HCT116 (cell line): ENCODE results near the gene PRXL2A. TPM values are rescaled to one million over a fixed set of nuclear protein-coding genes. Genes with fewer than 3 reads are reported as not detected.

Experiments
- ATAC-seq: fragments of 200-7000 bp; cut with Tn5 transposase; 2 replicates; pipeline ENCODE4 v1.9.1; 2020; ENCODE audit warnings: mild to moderate bottlenecking, moderate library complexity
- BruUV-seq: library from RNA; stranded (reverse); fragments of 400-500 nt; replicated peaks from 2 replicates; lab custom pipeline; 2021; lab: Mats Ljungman, UMichigan
- CTCF ChIA-PET: fragments of 300-600 bp; sonication (Branson Sonifier 250); formaldehyde crosslinking; loops from one replicate; lab custom pipeline; 2021; ENCODE audit warnings: antibody characterized with exemption; lab: Charles Lee
- POLR2A ChIA-PET: fragments of 300-600, 350-600 bp; sonication (Branson Sonifier 250); formaldehyde crosslinking; loops from one replicate; lab custom pipeline; 2021; ENCODE audit warnings: antibody characterized with exemption; lab: Charles Lee
- RAD21 ChIA-PET, 2 experiments: fragments of 300-600 bp; sonication (Branson Sonifier 250); formaldehyde crosslinking; loops; one replicate each; lab custom pipeline; 2023; ENCODE audit warnings: low total read pairs in 2 of 2; ENCODE audit not compliant: uncharacterized antibody in 2 of 2, unreplicated experiment in 2 of 2, low non-redundant PET in 1 of 2; lab: Charles Lee
- DNase-seq: peaks from one replicate; pipeline ENCODE4 v3.0.0-alpha.2; 2010; ENCODE audit warnings: low read depth, low spot score
- H2AFZ ChIP-seq: fragments of 200-600 bp; shearing (Covaris generic), sonication (generic); 2 replicates; pipeline ENCODE4 v1.6.1; 2017; ENCODE audit warnings: low read depth, mixed run types, mixed read lengths, antibody characterized with exemption, low read length; ENCODE audit not compliant: poor library complexity, severe bottlenecking
- H3K27ac ChIP-seq: 2 replicates; pipeline ENCODE4 v1.5.1; 2012; ENCODE audit warnings: low read depth, low read length
- H3K27me3 ChIP-seq: fragments of 200-600 bp; sonication (generic); 2 replicates; pipeline ENCODE4 v1.6.1; 2016; ENCODE audit warnings: mixed run types, low read length, mixed read lengths; ENCODE audit not compliant: insufficient read depth
- H3K36me3 ChIP-seq, 2 experiments: fragments of 200-500 bp in 1 of 2; fragments of 200-600 bp in 1 of 2; sonication (Bioruptor generic) in 1 of 2; sonication (generic) in 1 of 2; 2 replicates each; pipeline versions ENCODE4 v1.5.1 to v1.6.1; 2014 to 2016; ENCODE audit warnings: low read length in 2 of 2, inconsistent platforms in 1 of 2, mixed read lengths in 1 of 2, mixed run types in 1 of 2; ENCODE audit not compliant: insufficient read depth in 2 of 2, control insufficient read depth in 1 of 2
- H3K4me1 ChIP-seq, 2 experiments: fragments of 200-600 bp in 1 of 2; sonication (generic) in 1 of 2; 2 replicates each; pipeline versions ENCODE4 v1.5.1 to v1.6.1; 2012 to 2017; ENCODE audit warnings: low read length in 2 of 2, inconsistent platforms in 1 of 2, mild to moderate bottlenecking in 1 of 2, mixed read lengths in 1 of 2, mixed run types in 1 of 2, moderate library complexity in 1 of 2; ENCODE audit not compliant: insufficient read depth in 2 of 2, control insufficient read depth in 1 of 2
- H3K4me2 ChIP-seq: fragments of 200-600 bp; sonication (generic); 2 replicates; pipeline ENCODE4 v1.6.1; 2017; ENCODE audit warnings: mixed run types, low read length, mixed read lengths
- H3K4me3 ChIP-seq, 2 experiments: fragments of 200-600 bp in 1 of 2; sonication (generic) in 1 of 2; replicated peaks in 1 of 2; 2 replicates each; pipeline ENCODE4 v1.5.1; 2011 to 2016; ENCODE audit warnings: low read length in 2 of 2, control low read depth in 1 of 2, low read depth in 1 of 2, mild to moderate bottlenecking in 1 of 2, mixed read lengths in 1 of 2, mixed run types in 1 of 2
- H3K79me2 ChIP-seq: fragments of 200-600 bp; sonication (generic); 2 replicates; pipeline ENCODE4 v1.6.1; 2017; ENCODE audit warnings: mild to moderate bottlenecking, mixed run types, low read length, moderate library complexity, mixed read lengths; ENCODE audit not compliant: insufficient read depth
- H3K9ac ChIP-seq: fragments of 200-600 bp; sonication (generic); 2 replicates; pipeline ENCODE4 v1.6.1; 2016; ENCODE audit warnings: low read length, mixed read lengths
- H3K9me2 ChIP-seq: fragments of 200-600 bp; sonication (generic), shearing (Covaris generic); 2 replicates; pipeline ENCODE4 v1.6.1; 2017; ENCODE audit warnings: mixed run types, mild to moderate bottlenecking, moderate library complexity; ENCODE audit not compliant: insufficient read depth
- H3K9me3 ChIP-seq, 2 experiments: fragments of 200-500 bp in 1 of 2; fragments of 200-600 bp in 1 of 2; sonication (Bioruptor generic) in 1 of 2; sonication (generic) in 1 of 2; 2 replicates each; pipeline ENCODE4 v1.6.1; 2014 to 2017; ENCODE audit warnings: low read length in 2 of 2, mixed read lengths in 2 of 2, inconsistent platforms in 1 of 2, low read depth in 1 of 2, mild to moderate bottlenecking in 1 of 2, mixed run types in 1 of 2, moderate library complexity in 1 of 2; ENCODE audit not compliant: control insufficient read depth in 1 of 2, insufficient read depth in 1 of 2
- H4K20me1 ChIP-seq: fragments of 200-600 bp; sonication (generic), shearing (Covaris generic); 2 replicates; pipeline ENCODE4 v1.6.1; 2017; ENCODE audit warnings: mixed run types, mild to moderate bottlenecking, moderate library complexity; ENCODE audit not compliant: insufficient read depth
- CEBPB ChIP-seq: IDR thresholded peaks from 2 replicates; pipeline ENCODE4 v1.6.1; 2012; ENCODE audit warnings: low read depth
- EGR1 ChIP-seq: IDR thresholded peaks from 2 replicates; pipeline ENCODE4 v1.6.1; 2012; ENCODE audit warnings: low read depth
- ELF1 ChIP-seq: IDR thresholded peaks from 2 replicates; pipeline ENCODE4 v1.6.1; 2012; ENCODE audit warnings: low read depth, borderline replicate concordance
- EZH2phosphoT487 ChIP-seq: fragments of 200-600 bp; IDR thresholded peaks from 2 replicates; pipeline ENCODE4 v1.6.1; 2018; ENCODE audit warnings: antibody characterized with exemption, borderline replicate concordance
- FOSL1 ChIP-seq: IDR thresholded peaks from 2 replicates; pipeline ENCODE4 v1.6.1; 2012; ENCODE audit warnings: low read depth
- RAD21 ChIP-seq: IDR thresholded peaks from 2 replicates; pipeline ENCODE4 v1.6.1; 2012; ENCODE audit warnings: low read depth, mild to moderate bottlenecking
- SIN3A ChIP-seq: IDR thresholded peaks from 2 replicates; pipeline ENCODE4 v1.6.1; 2012; ENCODE audit warnings: low read depth
- SP1 ChIP-seq: IDR thresholded peaks from 2 replicates; pipeline ENCODE4 v1.6.1; 2012; ENCODE audit warnings: low read depth
- ZNF274 ChIP-seq: fragments of 200-500 bp; sonication (Bioruptor generic); IDR thresholded peaks from 2 replicates; pipeline ENCODE4 v1.6.1; 2014; ENCODE audit warnings: mild to moderate bottlenecking, low read depth, low read length, inconsistent platforms
- intact Hi-C: fragments of 100-400 bp; cut with micrococcal nuclease; formaldehyde crosslinking; loops from 2 replicates; pipeline ENCODE4 v1.10.0; 2022
- total RNA-seq: library from RNA; stranded (reverse); gene quantifications from one replicate; pipeline ENCODE4 v1.2.1, GENCODE V29; 2021; ENCODE audit not compliant: unreplicated experiment
- TF ChIP-seq, protein P1 (sequence below), 3 experiments: fragments of 200-600 bp in 1 of 3; sonication (generic) in 1 of 3; IDR thresholded peaks in 2 of 3; conservative IDR thresholded peaks in 1 of 3; 2 replicates each; pipeline ENCODE4 v1.5.1; 2012 to 2017; ENCODE audit warnings: low read depth in 2 of 3, low read length in 2 of 3, antibody characterized with exemption in 1 of 3, borderline replicate concordance in 1 of 3, control low read depth in 1 of 3, mild to moderate bottlenecking in 1 of 3, mixed read lengths in 1 of 3, mixed run types in 1 of 3, moderate library complexity in 1 of 3; ENCODE audit not compliant: insufficient read depth in 1 of 3
- TF ChIP-seq, protein P2 (sequence below): IDR thresholded peaks from 2 replicates; pipeline ENCODE4 v1.6.1; 2012; ENCODE audit warnings: low read depth
- TF ChIP-seq, protein P3 (sequence below): IDR thresholded peaks from 2 replicates; pipeline ENCODE4 v1.6.1; 2011; ENCODE audit warnings: mild to moderate bottlenecking, low read length, moderate library complexity; ENCODE audit not compliant: insufficient replicate concordance; ENCODE audit errors: extremely low read depth

The PRXL2A gene
- total RNA-seq, 1 experiment from 2014 or later: 4.9 TPM

DNA sequence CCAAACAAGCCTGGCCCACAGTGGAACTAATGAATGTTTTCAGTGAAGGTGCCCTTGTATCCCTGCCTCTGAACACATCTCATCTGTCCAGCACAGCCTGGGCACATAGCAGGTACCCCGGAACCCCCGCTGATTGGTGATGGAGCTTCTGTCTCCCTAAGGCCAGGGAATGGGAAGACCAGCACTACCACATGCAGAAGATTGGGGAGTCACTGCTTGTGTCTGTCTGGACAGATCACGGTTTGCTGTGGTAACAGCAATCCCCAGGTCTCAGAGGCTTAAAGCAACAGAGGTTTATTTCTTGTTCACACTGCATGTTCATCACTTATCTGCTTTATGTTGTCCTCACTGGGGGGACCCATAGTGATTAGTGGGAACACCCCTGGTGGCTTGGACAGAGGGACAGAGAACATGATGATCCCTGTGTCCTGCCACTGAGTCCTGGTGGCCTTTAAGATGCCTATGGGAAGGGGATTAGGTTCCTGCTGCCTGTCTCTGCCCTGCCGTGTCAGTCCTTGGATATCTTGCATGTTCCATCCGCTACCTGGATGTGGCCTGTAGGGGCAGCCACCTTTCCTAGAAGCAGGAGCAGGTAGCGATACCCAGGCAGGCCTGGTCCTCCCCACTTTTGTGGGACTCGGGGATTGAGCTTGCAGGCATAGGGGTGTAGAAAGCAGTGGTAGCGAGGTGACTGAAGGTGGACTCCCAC lies 49.4 kb downstream of the PRXL2A start:
- Histone ChIP-seq H3K9me3 (no peaks in the 10 kb centered on the region), H3K27me3 (no peaks in the 10 kb centered on the region), H3K4me2 (peak overlapping the region; percentile 82), H3K9ac (peak overlapping the region; percentile 8), H3K4me3 (no peak overlapping the region), H3K4me1 (peaks cover 69 to 86% of the 10 kb centered on the region in 2 experiments), H4K20me1 (peaks cover 3% of the 10 kb centered on the region; the same call in 1 of the 2 replicates), H3K27ac (peak overlapping the region; percentile 79), H3K9me2 (no peaks in the 10 kb centered on the region), H3K79me2 (peaks cover 85% of the 10 kb centered on the region), H2AFZ (no peak overlapping the region), H3K36me3 (no peaks in the 10 kb centered on the region)
- ChIA-PET CTCF (interaction anchor here (1.0 to 3.9 kb wide), 4 partner anchors 13 to 52 kb away, joined by 3 to 53 read pairs (median 5); no protein-coding TSS in a partner anchor), POLR2A (interaction anchor here (0.9 to 3.6 kb wide), 3 partner anchors 26 to 47 kb away, joined by 3 to 18 read pairs (median 3); no protein-coding TSS in a partner anchor), RAD21 (interaction anchor here in 1 of 2 experiments (1.6 to 5.2 kb wide), 2 partner anchors 13 to 47 kb away, joined by 3 to 23 read pairs; no protein-coding TSS in a partner anchor)
- intact Hi-C loops: loop anchor here (2.0 kb wide), 1 partner anchor 47 kb away; no protein-coding TSS in a partner anchor
- BruUV-seq: no TSS peak
- TF ChIP-seq RAD21: peak; percentile 11; the same call in 1 of the 2 replicates
- TF ChIP-seq CEBPB: no peak
- TF ChIP-seq, protein P1, sequence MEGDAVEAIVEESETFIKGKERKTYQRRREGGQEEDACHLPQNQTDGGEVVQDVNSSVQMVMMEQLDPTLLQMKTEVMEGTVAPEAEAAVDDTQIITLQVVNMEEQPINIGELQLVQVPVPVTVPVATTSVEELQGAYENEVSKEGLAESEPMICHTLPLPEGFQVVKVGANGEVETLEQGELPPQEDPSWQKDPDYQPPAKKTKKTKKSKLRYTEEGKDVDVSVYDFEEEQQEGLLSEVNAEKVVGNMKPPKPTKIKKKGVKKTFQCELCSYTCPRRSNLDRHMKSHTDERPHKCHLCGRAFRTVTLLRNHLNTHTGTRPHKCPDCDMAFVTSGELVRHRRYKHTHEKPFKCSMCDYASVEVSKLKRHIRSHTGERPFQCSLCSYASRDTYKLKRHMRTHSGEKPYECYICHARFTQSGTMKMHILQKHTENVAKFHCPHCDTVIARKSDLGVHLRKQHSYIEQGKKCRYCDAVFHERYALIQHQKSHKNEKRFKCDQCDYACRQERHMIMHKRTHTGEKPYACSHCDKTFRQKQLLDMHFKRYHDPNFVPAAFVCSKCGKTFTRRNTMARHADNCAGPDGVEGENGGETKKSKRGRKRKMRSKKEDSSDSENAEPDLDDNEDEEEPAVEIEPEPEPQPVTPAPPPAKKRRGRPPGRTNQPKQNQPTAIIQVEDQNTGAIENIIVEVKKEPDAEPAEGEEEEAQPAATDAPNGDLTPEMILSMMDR (IDR thresholded peaks at IDR 0.05 in 2 of 3, conservative IDR thresholded peaks at IDR 0.05 in 1 of 3; ENCODE audit: borderline replicate concordance in 1 of 3, insufficient read depth in 1 of 3, low read depth in 2 of 3, low read length in 2 of 3): peak in 2 of 3 experiments; percentile 48 to 50; a peak in 4 of 6 replicates
- TF ChIP-seq SP1: no peak
- TF ChIP-seq SIN3A: no peak
- no peak for TF ChIP-seq ELF1
- TF ChIP-seq, protein P2, sequence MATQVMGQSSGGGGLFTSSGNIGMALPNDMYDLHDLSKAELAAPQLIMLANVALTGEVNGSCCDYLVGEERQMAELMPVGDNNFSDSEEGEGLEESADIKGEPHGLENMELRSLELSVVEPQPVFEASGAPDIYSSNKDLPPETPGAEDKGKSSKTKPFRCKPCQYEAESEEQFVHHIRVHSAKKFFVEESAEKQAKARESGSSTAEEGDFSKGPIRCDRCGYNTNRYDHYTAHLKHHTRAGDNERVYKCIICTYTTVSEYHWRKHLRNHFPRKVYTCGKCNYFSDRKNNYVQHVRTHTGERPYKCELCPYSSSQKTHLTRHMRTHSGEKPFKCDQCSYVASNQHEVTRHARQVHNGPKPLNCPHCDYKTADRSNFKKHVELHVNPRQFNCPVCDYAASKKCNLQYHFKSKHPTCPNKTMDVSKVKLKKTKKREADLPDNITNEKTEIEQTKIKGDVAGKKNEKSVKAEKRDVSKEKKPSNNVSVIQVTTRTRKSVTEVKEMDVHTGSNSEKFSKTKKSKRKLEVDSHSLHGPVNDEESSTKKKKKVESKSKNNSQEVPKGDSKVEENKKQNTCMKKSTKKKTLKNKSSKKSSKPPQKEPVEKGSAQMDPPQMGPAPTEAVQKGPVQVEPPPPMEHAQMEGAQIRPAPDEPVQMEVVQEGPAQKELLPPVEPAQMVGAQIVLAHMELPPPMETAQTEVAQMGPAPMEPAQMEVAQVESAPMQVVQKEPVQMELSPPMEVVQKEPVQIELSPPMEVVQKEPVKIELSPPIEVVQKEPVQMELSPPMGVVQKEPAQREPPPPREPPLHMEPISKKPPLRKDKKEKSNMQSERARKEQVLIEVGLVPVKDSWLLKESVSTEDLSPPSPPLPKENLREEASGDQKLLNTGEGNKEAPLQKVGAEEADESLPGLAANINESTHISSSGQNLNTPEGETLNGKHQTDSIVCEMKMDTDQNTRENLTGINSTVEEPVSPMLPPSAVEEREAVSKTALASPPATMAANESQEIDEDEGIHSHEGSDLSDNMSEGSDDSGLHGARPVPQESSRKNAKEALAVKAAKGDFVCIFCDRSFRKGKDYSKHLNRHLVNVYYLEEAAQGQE: no peak
- TF ChIP-seq ZNF274: no peak
- TF ChIP-seq EZH2phosphoT487: no peak
- no peak for TF ChIP-seq EGR1
- TF ChIP-seq, protein P3, sequence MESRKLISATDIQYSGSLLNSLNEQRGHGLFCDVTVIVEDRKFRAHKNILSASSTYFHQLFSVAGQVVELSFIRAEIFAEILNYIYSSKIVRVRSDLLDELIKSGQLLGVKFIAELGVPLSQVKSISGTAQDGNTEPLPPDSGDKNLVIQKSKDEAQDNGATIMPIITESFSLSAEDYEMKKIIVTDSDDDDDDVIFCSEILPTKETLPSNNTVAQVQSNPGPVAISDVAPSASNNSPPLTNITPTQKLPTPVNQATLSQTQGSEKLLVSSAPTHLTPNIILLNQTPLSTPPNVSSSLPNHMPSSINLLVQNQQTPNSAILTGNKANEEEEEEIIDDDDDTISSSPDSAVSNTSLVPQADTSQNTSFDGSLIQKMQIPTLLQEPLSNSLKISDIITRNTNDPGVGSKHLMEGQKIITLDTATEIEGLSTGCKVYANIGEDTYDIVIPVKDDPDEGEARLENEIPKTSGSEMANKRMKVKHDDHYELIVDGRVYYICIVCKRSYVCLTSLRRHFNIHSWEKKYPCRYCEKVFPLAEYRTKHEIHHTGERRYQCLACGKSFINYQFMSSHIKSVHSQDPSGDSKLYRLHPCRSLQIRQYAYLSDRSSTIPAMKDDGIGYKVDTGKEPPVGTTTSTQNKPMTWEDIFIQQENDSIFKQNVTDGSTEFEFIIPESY: no peak
- no peak for TF ChIP-seq FOSL1
- no peak for ATAC-seq
- DNase-seq: no peak
